ENCODE measurements around the gene ALPL. TPM values are rescaled to one million over a fixed set of nuclear protein-coding genes. Genes with fewer than 3 reads are reported as not detected.

ALPL gene
- total and polyA plus RNA-seq, 9 of the 15 experiments (the other 6 are each of a cell fraction or from before 2014, with no cell fraction given) = 0.04 to 0.38 (median 0.18) TPM; not detected in 4

DNA sequence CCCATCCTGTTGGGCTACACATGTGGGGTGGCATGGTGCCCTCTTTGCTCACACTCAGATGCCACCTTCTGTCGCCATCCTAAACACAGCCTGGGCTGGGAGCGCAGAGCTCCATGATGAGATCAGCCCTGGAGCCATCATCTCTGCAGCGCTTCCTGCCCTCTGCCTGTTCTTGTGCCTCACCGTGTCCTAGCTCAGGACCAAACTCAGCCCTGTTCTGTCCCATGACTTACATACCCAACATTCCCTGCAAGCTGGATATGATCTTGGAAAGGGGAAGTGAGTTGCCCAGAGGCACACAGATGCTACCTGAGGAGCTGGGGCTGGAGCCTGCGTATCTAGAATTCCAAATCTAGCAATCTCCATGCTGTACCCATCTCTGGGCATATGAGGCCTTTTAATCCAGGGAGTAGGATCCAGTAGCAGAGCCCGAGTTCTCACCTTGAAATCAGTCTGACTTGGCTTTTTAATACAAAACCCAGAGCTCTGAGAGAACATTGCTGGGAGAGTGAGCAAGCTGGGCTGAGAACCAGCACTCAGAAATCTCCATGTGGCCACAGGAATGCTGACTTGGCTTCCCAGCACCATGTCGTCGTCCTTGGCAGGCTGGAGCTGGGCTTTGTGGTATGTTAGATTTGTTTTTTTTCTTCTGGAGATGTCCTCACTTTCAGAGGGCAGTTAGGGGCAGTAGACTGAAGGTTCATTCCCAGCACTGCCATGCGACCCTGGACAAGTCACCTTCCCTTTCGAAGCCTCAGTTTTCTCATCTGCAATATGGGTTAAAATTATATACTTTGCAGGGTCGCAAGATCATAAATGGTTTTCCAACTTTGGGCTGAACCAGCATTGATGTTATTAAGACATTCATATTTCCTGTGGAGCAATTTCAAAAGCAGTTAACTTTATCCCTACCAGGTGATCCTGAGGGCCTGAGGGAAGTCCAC, 2.6 kb downstream of the ALPL start (continued):
- TF ChIP-seq FOS (IDR thresholded peaks at IDR 0.05; ENCODE audit: extremely low read depth, insufficient read length) = no peak
- TF ChIP-seq, protein P1, sequence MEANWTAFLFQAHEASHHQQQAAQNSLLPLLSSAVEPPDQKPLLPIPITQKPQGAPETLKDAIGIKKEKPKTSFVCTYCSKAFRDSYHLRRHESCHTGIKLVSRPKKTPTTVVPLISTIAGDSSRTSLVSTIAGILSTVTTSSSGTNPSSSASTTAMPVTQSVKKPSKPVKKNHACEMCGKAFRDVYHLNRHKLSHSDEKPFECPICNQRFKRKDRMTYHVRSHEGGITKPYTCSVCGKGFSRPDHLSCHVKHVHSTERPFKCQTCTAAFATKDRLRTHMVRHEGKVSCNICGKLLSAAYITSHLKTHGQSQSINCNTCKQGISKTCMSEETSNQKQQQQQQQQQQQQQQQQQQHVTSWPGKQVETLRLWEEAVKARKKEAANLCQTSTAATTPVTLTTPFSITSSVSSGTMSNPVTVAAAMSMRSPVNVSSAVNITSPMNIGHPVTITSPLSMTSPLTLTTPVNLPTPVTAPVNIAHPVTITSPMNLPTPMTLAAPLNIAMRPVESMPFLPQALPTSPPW (CRISPR knock-in tag; IDR thresholded peaks at IDR 0.05) = no peak
- TF ChIP-seq MYBL2 (IDR thresholded peaks at IDR 0.05; ENCODE audit: low read depth) = no peak
- TF ChIP-seq MYBL2 (CRISPR knock-in tag; IDR thresholded peaks at IDR 0.05; ENCODE audit: borderline replicate concordance) = no peak
- 0 out of 4 replicates have a peak, but pooled peaks of 1 of the 2 experiments have one; percentile 11 for TF ChIP-seq KDM1A (IDR thresholded peaks at IDR 0.05)
- TF ChIP-seq, protein P2, sequence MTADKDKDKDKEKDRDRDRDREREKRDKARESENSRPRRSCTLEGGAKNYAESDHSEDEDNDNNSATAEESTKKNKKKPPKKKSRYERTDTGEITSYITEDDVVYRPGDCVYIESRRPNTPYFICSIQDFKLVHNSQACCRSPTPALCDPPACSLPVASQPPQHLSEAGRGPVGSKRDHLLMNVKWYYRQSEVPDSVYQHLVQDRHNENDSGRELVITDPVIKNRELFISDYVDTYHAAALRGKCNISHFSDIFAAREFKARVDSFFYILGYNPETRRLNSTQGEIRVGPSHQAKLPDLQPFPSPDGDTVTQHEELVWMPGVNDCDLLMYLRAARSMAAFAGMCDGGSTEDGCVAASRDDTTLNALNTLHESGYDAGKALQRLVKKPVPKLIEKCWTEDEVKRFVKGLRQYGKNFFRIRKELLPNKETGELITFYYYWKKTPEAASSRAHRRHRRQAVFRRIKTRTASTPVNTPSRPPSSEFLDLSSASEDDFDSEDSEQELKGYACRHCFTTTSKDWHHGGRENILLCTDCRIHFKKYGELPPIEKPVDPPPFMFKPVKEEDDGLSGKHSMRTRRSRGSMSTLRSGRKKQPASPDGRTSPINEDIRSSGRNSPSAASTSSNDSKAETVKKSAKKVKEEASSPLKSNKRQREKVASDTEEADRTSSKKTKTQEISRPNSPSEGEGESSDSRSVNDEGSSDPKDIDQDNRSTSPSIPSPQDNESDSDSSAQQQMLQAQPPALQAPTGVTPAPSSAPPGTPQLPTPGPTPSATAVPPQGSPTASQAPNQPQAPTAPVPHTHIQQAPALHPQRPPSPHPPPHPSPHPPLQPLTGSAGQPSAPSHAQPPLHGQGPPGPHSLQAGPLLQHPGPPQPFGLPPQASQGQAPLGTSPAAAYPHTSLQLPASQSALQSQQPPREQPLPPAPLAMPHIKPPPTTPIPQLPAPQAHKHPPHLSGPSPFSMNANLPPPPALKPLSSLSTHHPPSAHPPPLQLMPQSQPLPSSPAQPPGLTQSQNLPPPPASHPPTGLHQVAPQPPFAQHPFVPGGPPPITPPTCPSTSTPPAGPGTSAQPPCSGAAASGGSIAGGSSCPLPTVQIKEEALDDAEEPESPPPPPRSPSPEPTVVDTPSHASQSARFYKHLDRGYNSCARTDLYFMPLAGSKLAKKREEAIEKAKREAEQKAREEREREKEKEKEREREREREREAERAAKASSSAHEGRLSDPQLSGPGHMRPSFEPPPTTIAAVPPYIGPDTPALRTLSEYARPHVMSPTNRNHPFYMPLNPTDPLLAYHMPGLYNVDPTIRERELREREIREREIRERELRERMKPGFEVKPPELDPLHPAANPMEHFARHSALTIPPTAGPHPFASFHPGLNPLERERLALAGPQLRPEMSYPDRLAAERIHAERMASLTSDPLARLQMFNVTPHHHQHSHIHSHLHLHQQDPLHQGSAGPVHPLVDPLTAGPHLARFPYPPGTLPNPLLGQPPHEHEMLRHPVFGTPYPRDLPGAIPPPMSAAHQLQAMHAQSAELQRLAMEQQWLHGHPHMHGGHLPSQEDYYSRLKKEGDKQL (CRISPR knock-in tag; IDR thresholded peaks at IDR 0.05; ENCODE audit: borderline replicate concordance) = no peak
- no peak for TF ChIP-seq HSF4 (CRISPR knock-in tag; IDR thresholded peaks at IDR 0.05; ENCODE audit: borderline replicate concordance)
- no peak for TF ChIP-seq FUS (optimal IDR thresholded peaks at IDR 0.05; ENCODE audit: low read depth, low read length)
- TF ChIP-seq SMC3 (conservative IDR thresholded peaks at IDR 0.05; ENCODE audit: insufficient read depth, low read depth, low read length) = no peak
- TF ChIP-seq RBM25 (IDR thresholded peaks at IDR 0.05; ENCODE audit: low read depth, low read length, severe bottlenecking) = peak; percentile 48
- TF ChIP-seq GABPA (tag; conservative IDR thresholded peaks at IDR 0.05; ENCODE audit: low read depth) = no peak
- TF ChIP-seq, protein P3, sequence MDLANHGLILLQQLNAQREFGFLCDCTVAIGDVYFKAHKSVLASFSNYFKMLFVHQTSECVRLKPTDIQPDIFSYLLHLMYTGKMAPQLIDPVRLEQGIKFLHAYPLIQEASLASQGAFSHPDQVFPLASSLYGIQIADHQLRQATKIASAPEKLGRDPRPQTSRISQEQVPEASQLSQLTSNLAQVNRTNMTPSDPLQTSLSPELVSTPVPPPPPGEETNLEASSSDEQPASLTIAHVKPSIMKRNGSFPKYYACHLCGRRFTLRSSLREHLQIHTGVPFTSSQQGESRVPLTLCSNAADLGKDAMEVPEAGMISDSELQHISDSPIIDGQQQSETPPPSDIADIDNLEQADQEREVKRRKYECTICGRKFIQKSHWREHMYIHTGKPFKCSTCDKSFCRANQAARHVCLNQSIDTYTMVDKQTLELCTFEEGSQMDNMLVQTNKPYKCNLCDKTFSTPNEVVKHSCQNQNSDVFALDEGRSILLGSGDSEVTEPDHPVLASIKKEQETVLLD (IDR thresholded peaks at IDR 0.05) = no peak
- TF ChIP-seq, protein P4, sequence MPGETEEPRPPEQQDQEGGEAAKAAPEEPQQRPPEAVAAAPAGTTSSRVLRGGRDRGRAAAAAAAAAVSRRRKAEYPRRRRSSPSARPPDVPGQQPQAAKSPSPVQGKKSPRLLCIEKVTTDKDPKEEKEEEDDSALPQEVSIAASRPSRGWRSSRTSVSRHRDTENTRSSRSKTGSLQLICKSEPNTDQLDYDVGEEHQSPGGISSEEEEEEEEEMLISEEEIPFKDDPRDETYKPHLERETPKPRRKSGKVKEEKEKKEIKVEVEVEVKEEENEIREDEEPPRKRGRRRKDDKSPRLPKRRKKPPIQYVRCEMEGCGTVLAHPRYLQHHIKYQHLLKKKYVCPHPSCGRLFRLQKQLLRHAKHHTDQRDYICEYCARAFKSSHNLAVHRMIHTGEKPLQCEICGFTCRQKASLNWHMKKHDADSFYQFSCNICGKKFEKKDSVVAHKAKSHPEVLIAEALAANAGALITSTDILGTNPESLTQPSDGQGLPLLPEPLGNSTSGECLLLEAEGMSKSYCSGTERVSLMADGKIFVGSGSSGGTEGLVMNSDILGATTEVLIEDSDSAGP (CRISPR knock-in tag; IDR thresholded peaks at IDR 0.05) = no peak
- TF ChIP-seq RBM14 (IDR thresholded peaks at IDR 0.05; ENCODE audit: borderline replicate concordance, insufficient read depth, low read depth, low read length) = no peak
- TF ChIP-seq MAFG (tag; conservative IDR thresholded peaks at IDR 0.05) = 0 out of 2 replicates have a peak, but pooled peaks have one; percentile 15
- TF ChIP-seq NELFE (IDR thresholded peaks at IDR 0.05; ENCODE audit: insufficient read depth, insufficient read length) = no peak
